ENCODE data around the gene C2orf76.
A peak's percentile ranks its signal among the peaks of the same experiment; 100 is the strongest.

Gene C2orf76

DNA sequence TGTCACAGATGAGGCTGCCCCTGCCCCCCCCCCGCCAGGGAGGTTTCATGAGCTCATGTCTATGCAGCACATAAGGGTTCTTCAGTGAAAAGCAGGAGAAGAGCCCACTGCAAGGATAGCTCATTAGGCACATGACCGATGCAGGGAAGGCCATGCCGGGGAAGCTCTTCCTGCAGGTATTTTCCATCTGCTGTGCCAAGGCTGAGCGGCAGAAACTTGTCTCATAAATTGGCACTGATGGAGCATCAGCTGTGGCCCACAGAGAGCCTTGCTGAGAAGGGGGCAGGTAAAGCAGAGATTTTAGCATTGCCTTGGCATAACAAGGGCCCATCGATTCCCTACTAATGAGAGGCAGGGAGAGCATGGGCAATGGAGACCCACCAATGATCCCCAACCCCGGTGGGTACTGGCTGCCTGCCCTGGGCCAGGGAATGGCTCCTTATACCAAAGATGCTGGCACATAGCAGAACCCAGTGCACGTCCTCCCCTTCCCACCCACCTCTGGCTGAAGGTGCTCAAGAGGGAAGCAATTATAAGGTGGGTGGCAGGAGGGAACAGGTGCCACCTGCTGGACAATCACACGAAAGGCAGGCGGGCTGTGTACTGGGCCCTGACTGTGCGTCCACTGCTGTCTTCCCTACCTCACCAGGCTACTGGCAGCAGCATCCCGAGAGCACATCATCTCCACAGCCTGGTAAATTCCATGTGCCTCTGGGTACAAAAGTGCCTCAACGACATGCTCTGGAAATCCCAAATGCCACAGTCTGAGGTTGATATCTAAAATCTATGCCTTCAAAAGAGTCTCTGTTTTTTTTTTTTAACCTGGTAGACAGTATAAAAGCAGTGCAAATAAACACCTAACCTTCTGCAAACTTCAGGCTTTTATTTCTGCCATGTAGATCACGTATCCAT lies 101.6 kb downstream of the C2orf76 start:
- peak; percentile 68 for DNase-seq (ENCODE audit: low spot score)

DNA sequence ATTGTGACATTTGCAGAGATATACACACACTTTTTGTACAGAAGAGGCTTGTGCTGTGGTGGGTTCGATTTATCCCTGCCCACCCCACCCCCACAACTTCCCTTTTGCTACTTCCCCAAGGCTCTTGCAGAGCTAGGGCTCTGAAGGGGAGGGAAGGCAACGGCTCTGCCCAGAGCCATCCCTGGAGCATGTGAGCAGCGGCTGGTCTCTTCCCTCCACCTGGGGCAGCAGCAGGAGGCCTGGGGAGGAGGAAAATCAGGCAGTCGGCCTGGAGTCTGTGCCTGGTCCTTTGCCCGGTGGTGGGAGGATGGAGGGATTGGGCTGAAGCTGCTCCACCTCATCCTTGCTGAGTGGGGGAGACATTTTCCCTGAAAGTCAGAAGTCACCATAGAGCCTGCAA lies 103.0 kb downstream of the C2orf76 start:
- no peak for DNase-seq (ENCODE audit: low spot score)

DNA sequence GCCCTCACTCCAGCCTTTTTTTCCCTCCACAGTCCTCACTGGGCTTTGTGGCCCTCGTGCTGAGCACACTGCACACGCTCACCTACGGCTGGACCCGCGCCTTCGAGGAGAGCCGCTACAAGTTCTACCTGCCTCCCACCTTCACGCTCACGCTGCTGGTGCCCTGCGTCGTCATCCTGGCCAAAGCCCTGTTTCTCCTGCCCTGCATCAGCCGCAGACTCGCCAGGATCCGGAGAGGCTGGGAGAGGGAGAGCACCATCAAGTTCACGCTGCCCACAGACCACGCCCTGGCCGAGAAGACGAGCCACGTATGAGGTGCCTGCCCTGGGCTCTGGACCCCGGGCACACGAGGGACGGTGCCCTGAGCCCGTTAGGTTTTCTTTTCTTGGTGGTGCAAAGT lies 103.6 kb downstream of the C2orf76 start:
- no peak for DNase-seq (ENCODE audit: low spot score)

DNA sequence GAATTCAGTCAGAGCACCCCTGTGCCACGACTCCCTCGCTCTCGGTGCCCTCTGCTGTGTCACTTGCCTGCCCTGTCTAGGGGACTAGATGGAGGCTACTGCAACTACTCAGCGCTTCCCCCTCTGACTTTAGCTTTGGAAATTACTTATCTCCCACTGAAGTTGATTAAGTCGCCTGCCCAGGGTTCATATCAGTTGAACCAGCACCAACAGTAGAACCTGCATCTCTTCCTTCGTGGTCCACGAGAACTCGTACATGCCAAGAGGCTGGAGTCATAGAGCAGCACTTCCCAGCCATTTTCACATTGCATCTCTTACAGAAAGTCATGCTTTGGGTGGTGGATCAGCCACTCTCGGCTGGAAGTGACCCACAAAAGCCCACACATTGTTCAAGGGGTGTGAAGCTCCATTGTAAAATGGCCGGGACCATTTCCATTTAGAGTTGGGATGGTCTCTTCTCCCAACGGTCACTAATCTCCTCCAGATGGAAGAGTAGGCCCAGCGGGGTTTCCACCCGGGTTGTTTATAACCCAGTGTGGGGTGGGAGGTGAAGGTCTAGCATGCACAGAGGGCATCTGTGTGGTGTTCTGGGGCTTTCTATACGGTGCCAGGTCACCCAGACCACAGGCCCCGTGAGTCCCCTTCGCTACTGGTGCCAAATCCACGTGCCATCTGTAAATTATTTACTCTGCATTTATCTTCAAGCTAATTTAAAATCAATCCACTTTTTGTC lies 105.0 kb downstream of the C2orf76 start:
- no peak for DNase-seq (ENCODE audit: low spot score)

DNA sequence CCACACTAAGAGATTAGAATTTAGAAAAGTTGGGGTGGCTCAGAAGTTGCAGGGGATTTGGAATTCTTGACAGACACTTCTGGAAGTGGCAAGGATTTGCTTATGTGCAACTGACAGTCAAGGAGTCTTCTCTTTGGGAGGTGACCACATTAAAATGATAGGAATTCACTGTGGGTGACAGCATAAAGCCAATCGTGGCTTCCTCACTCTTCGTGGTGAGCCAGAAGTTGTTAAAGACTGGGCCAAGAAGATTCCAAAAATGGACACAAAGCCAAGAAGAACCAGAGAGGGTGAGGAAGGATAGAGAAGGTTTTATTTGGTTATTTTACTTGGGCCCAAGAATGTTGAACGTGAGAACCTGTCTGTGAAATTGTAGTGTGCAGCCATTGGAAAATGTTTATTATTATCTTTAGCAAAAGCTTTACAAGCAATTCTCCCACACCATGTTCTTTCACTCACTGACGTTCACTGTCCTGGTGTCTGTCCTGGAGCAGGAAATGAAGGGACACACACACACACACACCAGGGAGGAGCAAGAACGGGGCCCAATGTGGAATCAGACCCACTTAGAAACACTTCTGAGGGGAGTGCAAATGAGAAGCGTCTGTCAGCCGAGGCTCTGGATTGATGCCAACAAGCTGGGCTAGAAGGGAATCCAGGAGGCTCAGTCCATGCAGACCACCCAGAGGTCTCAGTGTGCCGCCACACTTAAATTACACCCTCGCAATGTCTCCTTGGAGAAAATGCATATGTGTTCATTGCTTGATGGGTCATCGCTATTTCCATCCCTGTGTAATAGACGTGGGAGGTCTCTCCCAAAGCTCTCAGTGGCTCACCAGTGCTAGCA lies 105.8 kb downstream of the C2orf76 start:
- no peak for DNase-seq (ENCODE audit: low spot score)

DNA sequence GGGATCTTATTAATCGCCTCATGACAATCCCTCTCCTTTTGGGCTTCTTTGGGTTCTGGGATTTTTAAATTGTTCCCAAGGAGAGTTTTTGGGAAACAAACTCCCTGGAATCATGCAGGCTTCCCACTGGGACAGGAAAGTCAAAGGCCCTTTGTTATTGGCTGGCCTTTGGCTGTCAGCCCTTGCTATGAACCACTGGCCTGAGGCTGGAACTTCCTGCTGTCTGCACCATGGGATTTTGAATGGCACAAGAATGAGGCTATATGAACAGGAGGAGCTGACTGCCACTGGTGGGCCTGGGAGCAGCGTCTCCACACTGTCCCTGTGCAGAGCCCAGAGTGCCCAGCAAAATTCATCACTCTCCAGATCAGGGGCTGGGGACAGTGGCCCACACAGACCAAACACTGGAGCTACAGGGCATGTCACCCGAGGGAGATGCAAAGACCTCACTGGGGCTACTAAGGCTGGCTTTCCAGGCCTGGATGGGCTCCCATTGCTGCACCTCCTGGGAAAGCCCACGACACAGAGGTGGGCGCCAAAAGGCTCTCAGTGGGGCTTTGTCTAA lies 107.3 kb downstream of the C2orf76 start:
- DNase-seq (ENCODE audit: low spot score) = no peak

DNA sequence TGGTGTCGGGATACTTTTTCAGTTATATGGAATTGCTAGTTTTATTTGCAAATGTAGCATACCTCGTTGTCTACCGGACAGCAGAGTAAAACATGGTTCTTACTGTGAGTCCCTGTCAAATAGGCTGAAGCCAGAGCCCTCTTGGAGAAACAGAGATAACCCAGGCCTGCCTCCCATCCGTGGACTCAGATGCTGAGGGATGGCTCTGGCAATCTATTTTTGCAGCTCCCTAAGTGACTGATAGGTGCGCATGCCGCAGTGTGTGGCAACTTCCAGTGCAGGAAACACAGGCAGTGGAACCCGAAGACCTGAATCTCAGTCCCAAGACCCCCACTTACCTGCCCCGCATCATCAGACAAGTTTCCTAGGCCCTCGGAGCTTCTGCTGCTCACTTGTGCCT lies 109.4 kb downstream of the C2orf76 start:
- DNase-seq (ENCODE audit: low spot score) = no peak

DNA sequence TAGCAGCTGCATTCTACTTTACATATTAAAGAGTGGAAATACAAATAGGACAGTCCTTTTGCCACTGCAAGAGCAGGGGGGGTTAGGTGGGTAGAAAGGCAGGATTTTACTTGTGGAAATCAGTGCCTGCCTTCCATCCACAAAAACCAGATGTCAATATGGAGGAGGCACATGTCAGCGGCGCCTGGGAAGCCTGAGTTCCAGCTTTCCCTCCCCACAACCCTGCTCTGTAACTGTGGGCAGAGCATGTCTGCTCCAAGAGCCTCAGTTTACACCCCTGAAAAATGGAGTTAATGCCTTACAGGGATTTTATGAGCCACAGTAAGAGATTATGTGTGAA lies 110.1 kb downstream of the C2orf76 start:
- DNase-seq (ENCODE audit: low spot score) = no peak

DNA sequence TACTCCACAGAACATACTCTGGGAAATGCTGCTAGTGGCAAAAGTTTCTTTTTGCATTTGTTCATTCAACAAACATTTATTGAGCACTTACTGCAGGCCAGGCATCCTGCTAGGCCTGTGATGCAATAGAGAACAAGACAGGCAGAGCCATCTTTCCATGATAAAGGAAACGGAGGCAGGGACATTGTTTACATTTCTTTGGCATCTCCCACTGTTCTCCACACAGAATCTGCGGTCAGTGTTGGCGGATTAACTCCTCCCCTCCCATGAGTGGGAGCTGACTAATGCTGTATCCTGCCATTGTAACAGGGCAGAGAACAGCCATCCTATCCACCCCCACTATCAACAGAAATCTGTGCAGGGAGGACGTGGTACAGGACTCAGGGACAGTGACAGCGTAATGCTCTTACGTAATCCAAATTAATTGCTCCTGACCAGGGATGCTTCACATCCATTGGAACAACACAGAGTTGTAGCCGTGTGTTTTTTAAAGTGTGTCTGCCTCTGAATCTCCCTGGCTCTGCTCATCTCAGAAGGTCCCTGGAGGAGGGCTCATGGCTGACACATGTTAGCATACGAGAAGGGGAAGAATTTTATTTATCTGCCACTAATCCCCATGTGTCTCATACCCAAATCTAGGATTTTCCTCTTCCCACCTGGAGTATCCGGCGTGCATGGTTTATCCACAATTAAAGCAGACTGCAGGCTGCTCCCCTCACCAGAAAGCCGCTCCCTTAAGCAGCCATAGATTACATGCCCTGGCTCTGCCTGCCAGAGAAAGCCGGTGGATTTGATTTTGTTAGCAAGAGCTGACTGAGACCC lies 110.7 kb downstream of the C2orf76 start:
- DNase-seq (ENCODE audit: low spot score) = no peak

DNA sequence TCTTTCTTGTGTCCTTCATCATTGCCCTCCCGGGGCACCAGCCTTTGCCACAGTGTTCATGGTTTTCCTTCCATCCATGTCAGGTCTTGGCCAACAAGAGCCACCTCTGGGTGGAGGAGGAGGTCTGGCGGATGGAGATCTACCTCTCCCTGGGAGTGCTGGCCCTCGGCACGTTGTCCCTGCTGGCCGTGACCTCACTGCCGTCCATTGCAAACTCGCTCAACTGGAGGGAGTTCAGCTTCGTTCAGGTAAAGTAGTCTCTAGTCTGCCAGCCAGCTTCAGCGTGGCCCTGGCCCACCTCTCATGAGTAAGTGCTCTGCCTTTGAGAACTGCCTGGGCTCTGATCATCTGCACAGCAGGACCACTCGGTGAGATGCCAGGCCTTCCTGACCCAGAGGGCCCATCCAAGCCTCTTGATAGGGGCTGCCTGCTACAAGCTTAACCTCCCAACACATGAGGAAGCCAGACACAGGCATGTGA lies 112.0 kb downstream of the C2orf76 start:
- DNase-seq (ENCODE audit: low spot score) = no peak

DNA sequence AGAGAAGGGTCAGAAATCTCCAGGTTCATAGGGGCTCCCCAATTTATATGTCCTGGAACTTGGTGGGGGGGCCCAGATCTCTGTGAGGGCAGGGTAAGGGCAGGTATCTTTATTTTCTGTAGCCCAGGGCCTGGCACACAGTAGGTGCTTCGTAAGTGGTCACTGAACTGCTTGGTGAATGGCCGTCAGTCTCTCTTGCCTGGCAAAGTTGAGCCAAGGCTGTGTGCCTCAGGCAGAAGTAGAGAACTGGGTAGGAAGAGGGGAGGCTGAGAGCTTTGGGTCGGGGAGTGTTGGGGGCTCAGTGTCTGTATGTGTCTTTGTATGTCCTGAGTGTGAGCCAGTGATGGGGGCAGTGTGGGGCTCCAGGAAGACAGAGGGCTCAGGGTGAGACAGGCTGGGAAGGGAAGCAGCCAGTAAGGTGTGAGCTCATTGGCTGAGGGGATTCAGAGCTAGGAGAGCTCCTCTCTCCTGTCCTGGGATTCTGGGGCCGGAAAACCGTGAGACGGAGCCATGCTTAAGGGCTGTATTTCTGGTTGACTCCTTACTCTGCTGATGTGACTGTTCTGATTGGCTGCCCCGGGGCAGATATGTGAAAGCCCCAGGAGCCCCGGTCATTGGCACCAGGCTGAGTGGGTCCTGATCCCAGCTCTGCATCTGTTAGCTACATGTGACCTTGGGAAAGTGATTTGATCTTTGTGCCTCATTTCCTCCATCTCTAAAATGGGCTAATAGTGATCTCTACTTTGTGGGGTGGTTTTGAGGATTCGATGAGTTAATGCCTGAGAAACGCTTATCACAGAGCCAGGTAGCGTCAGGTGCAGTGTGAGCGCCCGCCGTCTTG lies 112.7 kb downstream of the C2orf76 start:
- no peak for DNase-seq (ENCODE audit: low spot score)

DNA sequence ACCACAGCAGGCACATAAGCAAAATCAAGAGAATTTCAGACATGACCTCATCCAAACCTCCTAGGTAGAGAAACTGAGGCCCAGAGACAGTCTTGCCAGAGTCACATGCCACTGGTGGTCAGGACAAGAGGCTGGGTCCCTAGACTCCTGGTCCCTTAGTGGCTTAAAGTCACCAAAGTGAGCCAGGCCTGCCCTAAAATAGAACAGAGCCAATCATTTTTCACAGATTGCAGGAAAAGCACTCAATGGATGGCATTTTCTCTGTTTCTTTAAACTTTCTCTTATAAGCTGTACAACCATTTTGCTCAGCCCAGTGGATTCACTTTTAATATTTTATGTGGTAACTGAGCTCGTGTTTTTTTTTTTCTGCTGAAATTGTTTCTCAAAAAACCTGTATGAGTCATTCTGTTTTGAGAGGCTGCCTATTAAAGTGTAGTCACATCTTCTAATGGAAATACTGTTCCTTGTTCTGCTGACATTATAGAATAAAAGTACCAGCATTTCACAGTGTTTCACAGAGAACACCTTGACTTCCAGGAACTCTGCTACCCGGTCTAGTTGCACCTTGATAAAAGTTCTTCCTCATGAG lies 113.4 kb downstream of the C2orf76 start:
- no peak for DNase-seq (ENCODE audit: low spot score)

Data from HuH-7.5 (cell line).